H9 (cell line): ENCODE data around the gene MRFAP1. TPM values are rescaled to one million over a fixed set of nuclear protein-coding genes. Genes with fewer than 3 reads are reported as not detected.
"Not testable (repeated sequence)": the region's sequence is repeated elsewhere in the genome, so short reads cannot be mapped to it uniquely, and the experiment has no call there.

Experiments
- DNase-seq: peaks from one replicate; pipeline ENCODE4 v3.0.0-alpha.2; 2017
- H2AFZ ChIP-seq: one replicate; pipeline ENCODE4 v1.6.1; 2013; ENCODE audit warnings: mild to moderate bottlenecking, low read length, control low read depth, moderate library complexity
- H2AK5ac ChIP-seq: 2 replicates; pipeline ENCODE4 v1.6.1; 2013; ENCODE audit warnings: low read length, control low read depth, mixed read lengths; ENCODE audit not compliant: insufficient read length
- H2BK120ac ChIP-seq: one replicate; pipeline ENCODE4 v1.6.1; 2013; ENCODE audit warnings: low read depth, mild to moderate bottlenecking, low read length, control low read depth, inconsistent platforms; ENCODE audit not compliant: poor library complexity, severe bottlenecking
- H2BK12ac ChIP-seq: 2 replicates; pipeline ENCODE4 v1.6.1; 2013; ENCODE audit warnings: low read length, control low read depth, mixed read lengths, low read depth; ENCODE audit not compliant: insufficient read length
- H2BK15ac ChIP-seq: 2 replicates; pipeline ENCODE4 v1.6.1; 2013; ENCODE audit warnings: low read depth, low read length, control low read depth
- H2BK20ac ChIP-seq: one replicate; pipeline ENCODE4 v1.6.1; 2013; ENCODE audit warnings: low read depth, mild to moderate bottlenecking, low read length, control low read depth, inconsistent platforms; ENCODE audit not compliant: poor library complexity, severe bottlenecking
- H2BK5ac ChIP-seq: 2 replicates; pipeline ENCODE4 v1.6.1; 2013; ENCODE audit warnings: low read length, control low read depth, mixed read lengths; ENCODE audit not compliant: insufficient read length
- H3K14ac ChIP-seq: 2 replicates; pipeline ENCODE4 v1.6.1; 2013; ENCODE audit warnings: low read length, control low read depth; ENCODE audit not compliant: insufficient read depth
- H3K18ac ChIP-seq: 2 replicates; pipeline ENCODE4 v1.6.1; 2013; ENCODE audit warnings: low read depth, mild to moderate bottlenecking, mixed read lengths, low read length, control low read depth; ENCODE audit not compliant: insufficient read length
- H3K23ac ChIP-seq: 2 replicates; pipeline ENCODE4 v1.6.1; 2013; ENCODE audit warnings: low read length, control low read depth, mixed read lengths, low read depth; ENCODE audit not compliant: insufficient read length
- H3K23me2 ChIP-seq: 2 replicates; pipeline ENCODE4 v1.6.1; 2013; ENCODE audit warnings: low read depth, mild to moderate bottlenecking, mixed read lengths, low read length, control low read depth; ENCODE audit not compliant: insufficient read length, poor library complexity, severe bottlenecking
- H3K27ac ChIP-seq: 2 replicates; pipeline ENCODE4 v1.5.1; 2013; ENCODE audit warnings: low read length, control low read depth, mixed read lengths, low read depth; ENCODE audit not compliant: insufficient read length
- H3K27me3 ChIP-seq: 2 replicates; pipeline ENCODE4 v1.6.1; 2013; ENCODE audit warnings: low read length, control low read depth, inconsistent platforms; ENCODE audit not compliant: insufficient read depth
- H3K4ac ChIP-seq: 2 replicates; pipeline ENCODE4 v1.6.1; 2013; ENCODE audit warnings: low read depth, mild to moderate bottlenecking, control low read depth, inconsistent platforms, low read length, moderate library complexity
- H3K4me1 ChIP-seq: 2 replicates; pipeline ENCODE4 v1.6.1; 2013; ENCODE audit warnings: low read length, control low read depth, inconsistent platforms; ENCODE audit not compliant: insufficient read depth
- H3K4me2 ChIP-seq: 2 replicates; pipeline ENCODE4 v1.6.1; 2013; ENCODE audit warnings: low read length, control low read depth, mixed read lengths; ENCODE audit not compliant: insufficient read length, insufficient read depth
- H3K56ac ChIP-seq: 2 replicates; pipeline ENCODE4 v1.6.1; 2013; ENCODE audit warnings: low read depth, mild to moderate bottlenecking, mixed read lengths, low read length, control low read depth; ENCODE audit not compliant: insufficient read length
- H3K79me1 ChIP-seq: 2 replicates; pipeline ENCODE4 v1.6.1; 2013; ENCODE audit warnings: low read depth, mild to moderate bottlenecking, moderate library complexity, low read length, control low read depth, inconsistent platforms; ENCODE audit not compliant: insufficient read depth, poor library complexity, severe bottlenecking
- H3K79me2 ChIP-seq: 2 replicates; pipeline ENCODE4 v1.6.1; 2013; ENCODE audit warnings: low read length, control low read depth, inconsistent platforms; ENCODE audit not compliant: insufficient read depth
- H3K9ac ChIP-seq: 2 replicates; pipeline ENCODE4 v1.6.1; 2013; ENCODE audit warnings: low read length, control low read depth, mixed read lengths; ENCODE audit not compliant: insufficient read length; ENCODE audit errors: extremely low read depth
- H3K9me3 ChIP-seq: one replicate; pipeline ENCODE4 v1.6.1; 2013; ENCODE audit warnings: low read depth, low read length, inconsistent platforms; ENCODE audit not compliant: control insufficient read depth
- H3T11ph ChIP-seq: one replicate; pipeline ENCODE4 v1.6.1; 2013; ENCODE audit warnings: mild to moderate bottlenecking, low read length, control low read depth, inconsistent platforms
- H4K20me1 ChIP-seq: one replicate; pipeline ENCODE4 v1.6.1; 2013; ENCODE audit not compliant: control insufficient read depth, insufficient read length, insufficient read depth
- H4K5ac ChIP-seq: 2 replicates; pipeline ENCODE4 v1.6.1; 2013; ENCODE audit warnings: low read depth, mild to moderate bottlenecking, mixed read lengths, low read length, control low read depth; ENCODE audit not compliant: insufficient read length
- H4K8ac ChIP-seq: replicated peaks from 2 replicates; pipeline ENCODE4 v1.6.1; 2013; ENCODE audit warnings: low read length, control low read depth, mixed read lengths, low read depth; ENCODE audit not compliant: insufficient read length
- H4K91ac ChIP-seq: 2 replicates; pipeline ENCODE4 v1.6.1; 2013; ENCODE audit warnings: low read depth, mild to moderate bottlenecking, moderate library complexity, mixed read lengths, low read length, control low read depth; ENCODE audit not compliant: insufficient read length
- H3K27ac Mint-ChIP-seq, 3 experiments: 2 replicates in 2 of 3; 3 replicates in 1 of 3; pipeline ENCODE4 v1.8.0; 2020 to 2021; ENCODE audit warnings: mixed read lengths in 3 of 3, mild to moderate bottlenecking in 1 of 3, moderate library complexity in 1 of 3
- H3K27me3 Mint-ChIP-seq: 2 replicates; pipeline ENCODE4 v1.8.0; 2021; ENCODE audit warnings: low read depth, mild to moderate bottlenecking, moderate library complexity, mixed read lengths
- H3K36me3 Mint-ChIP-seq, 3 experiments: 2 replicates in 2 of 3; 3 replicates in 1 of 3; pipeline ENCODE4 v1.8.0; 2020 to 2021; ENCODE audit warnings: low read depth in 3 of 3, mixed read lengths in 3 of 3; ENCODE audit not compliant: insufficient read depth in 1 of 3
- H3K4me1 Mint-ChIP-seq, 2 experiments: 2 replicates each; pipeline ENCODE4 v1.8.0; 2020; ENCODE audit warnings: mixed read lengths in 2 of 2
- H3K4me3 Mint-ChIP-seq, 2 experiments: 2 replicates in 1 of 2; 3 replicates in 1 of 2; pipeline ENCODE4 v1.8.0; 2020 to 2021; ENCODE audit warnings: mild to moderate bottlenecking in 2 of 2, mixed read lengths in 2 of 2, moderate library complexity in 1 of 2
- H3K9me3 Mint-ChIP-seq, 2 experiments: 2 replicates in 1 of 2; 3 replicates in 1 of 2; pipeline ENCODE4 v1.8.0; 2020; ENCODE audit warnings: mild to moderate bottlenecking in 2 of 2, mixed read lengths in 2 of 2, moderate library complexity in 1 of 2
- WGBS: extraction: QIAGEN DNeasy Blood & Tissue Kit; methylation state at CpG from one replicate; pipeline ENCODE4 v1.1.7; 2013; ENCODE audit warnings: missing lambda C conversion rate, low lambda C conversion rate, mixed read lengths; ENCODE audit not compliant: insufficient read length; ENCODE audit errors: extremely low coverage; 5-methylcytosine and 5-hydroxymethylcytosine counted together
- total RNA-seq: library from RNA; stranded (reverse); gene quantifications from 2 replicates; pipeline ENCODE4 v1.2.1, GENCODE V29; 2021

Gene MRFAP1
- total RNA-seq, 1 experiment from 2014 or later: 328 TPM

DNA sequence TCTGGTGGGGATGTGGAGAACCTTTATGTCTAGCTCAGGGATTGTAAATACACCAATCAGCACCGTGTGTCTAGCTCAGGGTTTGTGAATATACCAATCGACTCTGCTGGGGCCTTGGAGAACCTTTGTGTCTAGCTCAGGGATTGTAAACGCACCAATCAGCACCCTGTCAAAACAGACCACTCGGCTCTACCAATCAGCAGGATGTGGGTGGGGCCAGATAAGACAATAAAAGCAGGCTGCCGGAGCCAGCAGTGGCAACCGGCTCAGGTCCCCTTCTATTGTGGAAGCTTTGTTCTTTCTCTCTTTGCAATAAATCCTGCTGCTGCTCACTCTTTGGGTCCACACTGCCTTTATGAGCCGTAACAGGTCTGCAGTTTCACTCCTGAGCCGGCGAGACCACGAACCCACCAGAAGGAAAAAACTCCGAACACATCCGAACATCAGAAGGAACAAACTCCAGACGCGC is 32.7 kb downstream of the MRFAP1 start:
- H3K4me1 ChIP-seq, H3K27ac ChIP-seq, H2BK120ac ChIP-seq, H4K20me1 ChIP-seq, H3K14ac ChIP-seq, H4K91ac ChIP-seq, H3K23ac ChIP-seq, H3K9me3 Mint-ChIP-seq, H2AFZ ChIP-seq, H4K8ac ChIP-seq, H3K56ac ChIP-seq, DNase-seq, H3K9me3 ChIP-seq, H3K79me1 ChIP-seq, H2AK5ac ChIP-seq, H3T11ph ChIP-seq, H2BK20ac ChIP-seq, H3K18ac ChIP-seq, H2BK5ac ChIP-seq, H3K9ac ChIP-seq, H2BK12ac ChIP-seq, H2BK15ac ChIP-seq, H3K27me3 ChIP-seq, H3K23me2 ChIP-seq, H3K4ac ChIP-seq, H4K5ac ChIP-seq: not testable (repeated sequence)
- Mint-ChIP-seq H3K4me1 (peaks cover 29 to 33% of the 10 kb centered on the region in 2 experiments), H3K4me3 (peak overlapping the region; percentile 90 to 94), H3K36me3 (peaks cover 30 to 33% (median 31%) of the 10 kb centered on the region in 3 experiments), H3K27me3 (peaks cover 20% of the 10 kb centered on the region), H3K27ac (peak overlapping the region; percentile 74 to 94 (median 82); a peak in 4 of 7 replicates)
- peaks cover 12% of the 10 kb centered on the region; the same call in 1 of the 2 replicates for H3K79me2 ChIP-seq
- H3K4me2 ChIP-seq: peak overlapping the region; percentile 32
- WGBS: no CpG with 5 or more reads among the region's 14 CpGs
